ENCODE measurements around the gene GFOD1. TPM values are rescaled to one million over a fixed set of nuclear protein-coding genes. Genes with fewer than 3 reads are reported as not detected.
A peak's percentile ranks its signal among the peaks of the same experiment; 100 is the strongest.

The GFOD1 gene
- total RNA-seq, 1 donor from 2014 or later = 51.6 TPM

- peaks cover 9% of the 10 kb centered on the region for H3K36me3 ChIP-seq
- H3K4me3 ChIP-seq = no peak overlapping the region
- intact Hi-C loops (cut with micrococcal nuclease) = no loop called here
- H3K4me1 ChIP-seq = peaks cover 98% of the 10 kb centered on the region
- TF ChIP-seq CTCF (IDR thresholded peaks at IDR 0.05; ENCODE audit: borderline replicate concordance) = no peak
- no peak for DNase-seq
- no peaks in the 10 kb centered on the region for H3K27me3 ChIP-seq (ENCODE audit: low read depth)
- peak overlapping the region; percentile 63 for H3K27ac ChIP-seq (replicated peaks)
- no peaks in the 10 kb centered on the region for H3K9me3 ChIP-seq (replicated peaks)
Observed at GRCh38 chr6:13453771-13454251, 33.6 kb downstream of the GFOD1 start.

DNA sequence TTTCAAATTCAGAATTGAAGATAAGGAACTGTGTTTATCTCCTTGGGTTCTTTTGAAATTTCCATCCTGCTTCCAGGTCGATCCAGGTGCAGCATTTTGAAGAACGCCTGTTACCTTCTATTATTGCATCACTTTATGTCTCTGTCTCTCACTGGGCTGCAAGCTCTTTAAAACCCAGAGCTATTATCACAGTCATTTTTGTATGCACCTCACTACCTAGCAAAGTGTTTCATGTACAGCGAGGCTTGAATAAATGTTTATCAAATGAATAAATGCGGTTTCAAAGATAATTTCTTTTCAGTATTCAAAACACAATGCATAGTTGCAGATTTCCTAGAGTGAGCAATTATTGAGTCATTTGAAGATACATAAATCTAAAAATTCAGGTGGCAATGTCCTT is 34.2 kb downstream of the GFOD1 start:
- Histone ChIP-seq H3K9me3 (replicated peaks) (no peaks in the 10 kb centered on the region), H3K4me1 (peaks cover 98% of the 10 kb centered on the region), H3K27ac (replicated peaks) (peak overlapping the region; percentile 63), H3K4me3 (no peak overlapping the region), H3K27me3 (ENCODE audit: low read depth) (no peaks in the 10 kb centered on the region), H3K36me3 (peaks cover 9% of the 10 kb centered on the region)
- intact Hi-C loops (cut with micrococcal nuclease) = no loop called here
- no peak for TF ChIP-seq CTCF (IDR thresholded peaks at IDR 0.05; ENCODE audit: borderline replicate concordance)
- DNase-seq = no peak

GRCh38 chr6:13452346-13453117 is 34.9 kb downstream of the GFOD1 start:
- DNase-seq = no peak
- Histone ChIP-seq H3K27ac (replicated peaks) (peak overlapping the region; percentile 63), H3K9me3 (replicated peaks) (no peaks in the 10 kb centered on the region), H3K36me3 (peaks cover 9% of the 10 kb centered on the region), H3K4me3 (no peak overlapping the region), H3K27me3 (ENCODE audit: low read depth) (no peaks in the 10 kb centered on the region), H3K4me1 (peaks cover 98% of the 10 kb centered on the region)
- intact Hi-C loops (cut with micrococcal nuclease) = no loop called here
- TF ChIP-seq CTCF (IDR thresholded peaks at IDR 0.05; ENCODE audit: borderline replicate concordance) = no peak

DNA sequence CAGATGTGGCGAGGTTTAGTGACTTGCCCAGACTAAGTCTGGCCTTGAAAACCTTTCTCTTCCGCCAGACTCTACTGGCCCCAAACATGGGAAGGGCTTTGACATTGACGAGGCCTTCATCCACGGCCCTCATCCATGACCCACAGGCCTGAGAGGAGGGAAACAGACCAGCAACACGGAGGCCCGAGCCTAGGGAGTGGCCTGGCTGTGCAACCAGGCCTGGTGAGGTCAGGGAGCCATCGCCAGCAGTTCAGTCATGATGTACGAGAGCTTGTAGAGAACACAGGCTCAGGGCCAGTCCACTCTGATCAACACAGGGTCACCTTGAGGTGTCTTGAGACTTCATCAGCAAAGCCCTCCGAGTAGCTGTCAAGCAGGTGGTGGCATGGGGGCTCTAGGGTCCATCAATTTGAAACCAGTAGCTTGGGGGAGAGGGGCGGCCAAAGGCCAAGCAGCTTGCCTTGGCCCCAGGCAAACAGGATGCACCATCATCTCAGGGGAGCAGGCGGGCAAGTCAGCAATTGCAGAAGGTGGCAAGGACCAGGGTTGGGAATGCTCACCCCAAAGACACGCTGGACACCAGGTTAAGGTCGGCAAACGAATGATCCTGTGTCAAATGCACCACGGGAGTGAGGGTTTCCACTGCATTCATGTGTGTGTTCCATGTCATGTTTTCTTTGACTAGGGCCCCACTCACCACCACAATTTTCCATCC is 36.1 kb downstream of the GFOD1 start:
- no peaks in the 10 kb centered on the region for H3K9me3 ChIP-seq (replicated peaks)
- intact Hi-C loops (cut with micrococcal nuclease) = no loop called here
- peaks cover 98% of the 10 kb centered on the region for H3K4me1 ChIP-seq
- TF ChIP-seq CTCF (IDR thresholded peaks at IDR 0.05; ENCODE audit: borderline replicate concordance) = no peak
- no peak overlapping the region for H3K4me3 ChIP-seq
- H3K27ac ChIP-seq (replicated peaks) = no peak overlapping the region
- no peak for DNase-seq
- peaks cover 9% of the 10 kb centered on the region for H3K36me3 ChIP-seq
- H3K27me3 ChIP-seq (ENCODE audit: low read depth) = no peaks in the 10 kb centered on the region

- Histone ChIP-seq H3K4me1 (peaks cover 98% of the 10 kb centered on the region), H3K27ac (replicated peaks) (peak overlapping the region; percentile 14), H3K36me3 (peaks cover 9% of the 10 kb centered on the region), H3K27me3 (ENCODE audit: low read depth) (no peaks in the 10 kb centered on the region), H3K9me3 (replicated peaks) (no peaks in the 10 kb centered on the region), H3K4me3 (no peak overlapping the region)
- no peak for DNase-seq
- intact Hi-C loops (cut with micrococcal nuclease) = no loop called here
- TF ChIP-seq CTCF (IDR thresholded peaks at IDR 0.05; ENCODE audit: borderline replicate concordance) = no peak
Observed at GRCh38 chr6:13450628-13451027, 36.8 kb downstream of the GFOD1 start.
